Fibroblast of lung (primary cell): ENCODE measurements around the gene SMAD3. TPM values are rescaled to one million over a fixed set of nuclear protein-coding genes. Genes with fewer than 3 reads are reported as not detected.

ENCODE experiments used
- DNase-seq, 2 donors: peaks; one replicate each; pipeline versions ENCODE4 v3.0.0 to v3.0.0-alpha.2; 2010; ENCODE audit warnings: low read depth in 2 of 2
- H2AFZ ChIP-seq: 2 replicates; pipeline ENCODE4 v1.5.1; 2012; ENCODE audit warnings: low read length, control low read depth, inconsistent platforms
- H3K27ac ChIP-seq: 2 replicates; pipeline ENCODE4 v1.5.1; 2011; ENCODE audit warnings: low read length, control low read depth; ENCODE audit not compliant: insufficient read depth
- H3K27me3 ChIP-seq: 2 replicates; pipeline ENCODE4 v1.5.1; 2011; ENCODE audit warnings: mild to moderate bottlenecking, low read length; ENCODE audit not compliant: control insufficient read depth, insufficient read depth
- H3K36me3 ChIP-seq: 2 replicates; pipeline ENCODE4 v1.5.1; 2011; ENCODE audit warnings: low read length; ENCODE audit not compliant: control insufficient read depth, insufficient read depth
- H3K4me1 ChIP-seq: 2 replicates; pipeline ENCODE4 v1.5.1; 2011; ENCODE audit warnings: low read length; ENCODE audit not compliant: control insufficient read depth, insufficient read depth; ENCODE audit errors: extremely low read depth
- H3K4me2 ChIP-seq: 2 replicates; pipeline ENCODE4 v1.5.1; 2011; ENCODE audit warnings: low read length, control low read depth; ENCODE audit not compliant: insufficient read depth; ENCODE audit errors: extremely low read depth
- H3K4me3 ChIP-seq, 4 experiments: fragments of 200-600 bp in 1 of 4; sonication (generic) in 1 of 4; replicated peaks in 1 of 4; 2 replicates each; pipeline ENCODE4 v1.5.1; 2011 to 2016; ENCODE audit warnings: low read length in 4 of 4, low read depth in 3 of 4, mild to moderate bottlenecking in 3 of 4, control low read depth in 2 of 4, inconsistent platforms in 1 of 4, mixed read lengths in 1 of 4; ENCODE audit not compliant: insufficient read depth in 1 of 4; ENCODE audit errors: control extremely low read depth in 1 of 4
- H3K79me2 ChIP-seq: 2 replicates; pipeline ENCODE4 v1.5.1; 2012; ENCODE audit warnings: mild to moderate bottlenecking, low read length, inconsistent platforms; ENCODE audit not compliant: control insufficient read depth, insufficient read depth
- H3K9ac ChIP-seq: 2 replicates; pipeline ENCODE4 v1.5.1; 2011; ENCODE audit warnings: mild to moderate bottlenecking, low read length, control low read depth; ENCODE audit not compliant: insufficient read depth
- H3K9me3 ChIP-seq: 2 replicates; pipeline ENCODE4 v1.5.1; 2012; ENCODE audit warnings: low read depth, low read length; ENCODE audit not compliant: control insufficient read depth, insufficient read depth
- H4K20me1 ChIP-seq: 2 replicates; pipeline ENCODE4 v1.5.1; 2011; ENCODE audit warnings: low read length; ENCODE audit not compliant: control insufficient read depth, insufficient read depth; ENCODE audit errors: extremely low read depth
- EZH2 ChIP-seq: IDR thresholded peaks from 2 replicates; pipeline ENCODE4 v1.5.1; 2012; ENCODE audit warnings: low read length, control low read depth, mild to moderate bottlenecking; ENCODE audit errors: missing control alignments
- polyA plus RNA-seq, 2 donors: library from polyadenylated mRNA; depleted of rRNA in 1 of 2; stranded (reverse) in 1 of 2; unstranded in 1 of 2; fragments of >200 nt; gene quantifications; 2 replicates each; pipeline ENCODE4 v1.2.1, GENCODE V29; 2011 to 2012; ENCODE audit warnings: missing spikeins in 1 of 2
- total RNA-seq: library from RNA; depleted of rRNA; stranded (reverse); fragments of >200 nt; gene quantifications from 2 replicates; pipeline ENCODE4 v1.2.1, GENCODE V29; 2014
- TF ChIP-seq, protein P1 (sequence below), 2 donors: IDR thresholded peaks in 1 of 2; conservative IDR thresholded peaks in 1 of 2; 1 replicate in 1 of 2; 2 replicates in 1 of 2; pipeline ENCODE4 v1.5.1; 2011 to 2012; ENCODE audit warnings: low read length in 2 of 2, control low read depth in 1 of 2, inconsistent platforms in 1 of 2, low read depth in 1 of 2, mild to moderate bottlenecking in 1 of 2

SMAD3 gene
- total and polyA plus RNA-seq, 2 donors (not counting 1 experiment from before 2014, with no cell fraction given) = 69.9 to 173 TPM

DNA sequence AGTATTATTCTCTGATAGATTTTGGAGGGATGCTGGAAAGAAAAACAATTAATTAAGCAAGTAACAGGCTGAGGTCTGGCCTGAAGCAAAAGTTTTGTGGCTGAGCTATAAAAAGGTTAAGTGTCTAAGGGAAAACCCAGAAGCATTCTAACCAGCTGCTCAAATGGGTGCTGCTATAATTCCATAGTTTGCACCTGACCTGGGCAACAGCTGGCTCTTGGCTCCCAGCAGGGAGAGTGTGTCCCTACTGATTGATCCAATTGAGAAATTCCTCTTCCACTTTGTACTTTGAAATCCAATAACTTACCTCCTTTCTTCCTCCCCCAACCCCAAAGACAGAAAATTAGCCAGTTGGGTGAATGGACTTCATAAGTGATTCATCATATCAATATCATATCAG lies 27.7 kb upstream of the SMAD3 start:
- DNase-seq = no peak
- no peak overlapping the region for H3K4me3 ChIP-seq
- no peak overlapping the region for H3K9ac ChIP-seq
- no peak overlapping the region for H2AFZ ChIP-seq
- no peak overlapping the region for H3K4me2 ChIP-seq
- no peaks in the 10 kb centered on the region for H4K20me1 ChIP-seq
- no peaks in the 10 kb centered on the region for H3K9me3 ChIP-seq
- H3K4me1 ChIP-seq = peaks cover 8% of the 10 kb centered on the region
- TF ChIP-seq, protein P1, sequence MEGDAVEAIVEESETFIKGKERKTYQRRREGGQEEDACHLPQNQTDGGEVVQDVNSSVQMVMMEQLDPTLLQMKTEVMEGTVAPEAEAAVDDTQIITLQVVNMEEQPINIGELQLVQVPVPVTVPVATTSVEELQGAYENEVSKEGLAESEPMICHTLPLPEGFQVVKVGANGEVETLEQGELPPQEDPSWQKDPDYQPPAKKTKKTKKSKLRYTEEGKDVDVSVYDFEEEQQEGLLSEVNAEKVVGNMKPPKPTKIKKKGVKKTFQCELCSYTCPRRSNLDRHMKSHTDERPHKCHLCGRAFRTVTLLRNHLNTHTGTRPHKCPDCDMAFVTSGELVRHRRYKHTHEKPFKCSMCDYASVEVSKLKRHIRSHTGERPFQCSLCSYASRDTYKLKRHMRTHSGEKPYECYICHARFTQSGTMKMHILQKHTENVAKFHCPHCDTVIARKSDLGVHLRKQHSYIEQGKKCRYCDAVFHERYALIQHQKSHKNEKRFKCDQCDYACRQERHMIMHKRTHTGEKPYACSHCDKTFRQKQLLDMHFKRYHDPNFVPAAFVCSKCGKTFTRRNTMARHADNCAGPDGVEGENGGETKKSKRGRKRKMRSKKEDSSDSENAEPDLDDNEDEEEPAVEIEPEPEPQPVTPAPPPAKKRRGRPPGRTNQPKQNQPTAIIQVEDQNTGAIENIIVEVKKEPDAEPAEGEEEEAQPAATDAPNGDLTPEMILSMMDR (conservative IDR thresholded peaks at IDR 0.05 in 1 of 2, IDR thresholded peaks at IDR 0.05 in 1 of 2; ENCODE audit: low read depth in 1 of 2, low read length in 2 of 2) = no peak
- TF ChIP-seq EZH2 = no peak
- H3K79me2 ChIP-seq = no peaks in the 10 kb centered on the region
- no peak overlapping the region for H3K27ac ChIP-seq
- no peaks in the 10 kb centered on the region for H3K27me3 ChIP-seq
- no peaks in the 10 kb centered on the region for H3K36me3 ChIP-seq

GRCh38 chr15:67038736-67039135 lies 26.7 kb upstream of the SMAD3 start:
- Histone ChIP-seq H3K36me3 (no peaks in the 10 kb centered on the region), H3K9ac (no peak overlapping the region), H3K27ac (no peak overlapping the region), H4K20me1 (no peaks in the 10 kb centered on the region), H3K4me2 (no peak overlapping the region), H3K9me3 (no peaks in the 10 kb centered on the region), H3K4me1 (peaks cover 15% of the 10 kb centered on the region), H2AFZ (no peak overlapping the region), H3K27me3 (no peaks in the 10 kb centered on the region), H3K79me2 (no peaks in the 10 kb centered on the region), H3K4me3 (no peak overlapping the region)
- no peak for DNase-seq
- TF ChIP-seq, protein P1 (conservative IDR thresholded peaks at IDR 0.05 in 1 of 2, IDR thresholded peaks at IDR 0.05 in 1 of 2; ENCODE audit: low read depth in 1 of 2, low read length in 2 of 2) = no peak
- no peak for TF ChIP-seq EZH2

GRCh38 chr15:67039384-67040075 lies 25.9 kb upstream of the SMAD3 start:
- Histone ChIP-seq H2AFZ (no peak overlapping the region), H3K4me2 (no peak overlapping the region), H3K79me2 (no peaks in the 10 kb centered on the region), H3K4me1 (peaks cover 19% of the 10 kb centered on the region), H3K9ac (no peak overlapping the region), H3K36me3 (no peaks in the 10 kb centered on the region), H3K27ac (no peak overlapping the region), H3K4me3 (no peak overlapping the region), H3K27me3 (no peaks in the 10 kb centered on the region), H4K20me1 (no peaks in the 10 kb centered on the region), H3K9me3 (no peaks in the 10 kb centered on the region)
- TF ChIP-seq EZH2 = no peak
- TF ChIP-seq, protein P1 (conservative IDR thresholded peaks at IDR 0.05 in 1 of 2, IDR thresholded peaks at IDR 0.05 in 1 of 2; ENCODE audit: low read depth in 1 of 2, low read length in 2 of 2) = no peak
- DNase-seq = no peak
